HG03432 (cell line): ENCODE results near the gene TOMT.
"Not testable (repeated sequence)": the region's sequence is repeated elsewhere in the genome, so short reads cannot be mapped to it uniquely, and the experiment has no call there.

Experiments used
- ATAC-seq: cut with Tn5 transposase; IDR thresholded peaks from one replicate; pipeline ENCODE4 v1.9.1; 2021; ENCODE audit warnings: mild to moderate bottlenecking, moderate library complexity; ENCODE audit not compliant: unreplicated experiment

Gene TOMT

DNA sequence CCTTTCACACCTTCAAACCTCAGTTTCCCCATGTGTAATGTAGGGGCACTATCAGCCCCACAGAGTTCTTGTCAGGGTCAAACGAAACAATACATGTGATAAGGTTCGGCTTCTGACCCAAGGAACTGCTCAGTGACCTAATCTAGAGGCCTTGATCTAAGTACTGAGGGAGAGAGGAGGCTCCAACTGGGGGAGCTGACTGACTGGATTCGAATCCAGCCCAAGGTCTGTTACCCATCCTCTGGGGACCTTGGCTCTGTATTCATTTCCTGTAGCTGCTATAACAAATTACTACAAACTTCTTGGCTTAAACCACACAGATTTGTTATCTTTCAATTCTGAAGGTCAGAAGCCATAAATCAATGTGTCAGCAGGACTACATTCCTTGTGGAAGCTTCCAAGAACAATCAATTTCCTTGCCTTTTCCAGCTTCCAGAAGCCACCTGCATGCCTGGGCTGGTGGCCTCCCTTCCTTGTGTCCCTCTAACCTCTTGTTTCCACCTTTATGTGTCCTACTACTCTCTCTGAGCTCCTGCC, 17.5 kb downstream of the TOMT start:
- no peak for ATAC-seq

GRCh38 chr11:72124046-72124445, 18.3 kb downstream of the TOMT start:
- ATAC-seq, result no peak

DNA sequence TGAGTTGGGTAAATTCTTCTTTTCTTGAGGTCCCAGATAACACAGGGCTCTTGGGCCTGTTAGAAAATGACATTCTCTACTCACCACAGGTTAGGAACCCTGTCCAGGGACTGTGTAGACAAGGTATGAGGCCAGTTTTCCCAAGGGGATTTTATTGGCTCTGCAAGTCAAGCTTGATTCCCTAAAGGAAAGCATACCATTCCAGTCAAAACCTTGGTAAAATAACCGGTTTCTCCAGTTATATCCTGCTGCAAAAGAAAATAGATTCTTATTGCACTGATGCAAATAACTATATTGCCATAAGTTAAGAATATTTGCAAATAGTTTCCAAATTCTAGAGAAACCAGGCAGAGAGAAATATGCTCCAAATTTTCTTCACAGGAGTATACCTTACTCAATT, 20.2 kb downstream of the TOMT start:
- no peak for ATAC-seq

- no peak for ATAC-seq
Measured at GRCh38 chr11:72127923-72128322, 22.2 kb downstream of the TOMT start.

- ATAC-seq, result no peak
Measured at GRCh38 chr11:72129381-72129780, 23.7 kb downstream of the TOMT start.

GRCh38 chr11:72132646-72133045, 26.9 kb downstream of the TOMT start:
- ATAC-seq, result no peak

DNA sequence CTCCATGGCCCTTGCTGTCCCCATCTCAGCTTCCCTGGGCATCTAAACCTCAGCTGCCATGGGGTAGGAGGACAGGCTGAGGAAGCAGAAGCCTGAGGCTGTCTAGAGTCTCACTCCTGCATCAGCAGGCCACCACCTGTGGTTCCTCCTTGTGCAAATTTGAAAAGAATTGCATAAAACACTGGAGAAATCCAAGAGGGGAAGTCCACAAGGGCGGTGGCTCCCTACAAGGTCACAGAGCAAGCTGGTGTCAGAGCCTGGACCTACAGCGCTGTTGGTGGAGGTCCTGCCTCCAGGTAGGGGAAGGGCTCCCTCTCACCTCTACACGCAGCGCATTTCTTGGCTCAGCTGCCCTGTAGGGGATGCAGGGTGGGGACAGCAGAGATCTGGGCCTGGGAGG, 29.7 kb downstream of the TOMT start, which contains the start of gene FOLR3:
Gene FOLR3, plus strand, starts transcription at position 253 of the 400 bp plus-strand sequence. CDS start 228 bp downstream, outside the sequence.
- ATAC-seq, result not testable (repeated sequence)

DNA sequence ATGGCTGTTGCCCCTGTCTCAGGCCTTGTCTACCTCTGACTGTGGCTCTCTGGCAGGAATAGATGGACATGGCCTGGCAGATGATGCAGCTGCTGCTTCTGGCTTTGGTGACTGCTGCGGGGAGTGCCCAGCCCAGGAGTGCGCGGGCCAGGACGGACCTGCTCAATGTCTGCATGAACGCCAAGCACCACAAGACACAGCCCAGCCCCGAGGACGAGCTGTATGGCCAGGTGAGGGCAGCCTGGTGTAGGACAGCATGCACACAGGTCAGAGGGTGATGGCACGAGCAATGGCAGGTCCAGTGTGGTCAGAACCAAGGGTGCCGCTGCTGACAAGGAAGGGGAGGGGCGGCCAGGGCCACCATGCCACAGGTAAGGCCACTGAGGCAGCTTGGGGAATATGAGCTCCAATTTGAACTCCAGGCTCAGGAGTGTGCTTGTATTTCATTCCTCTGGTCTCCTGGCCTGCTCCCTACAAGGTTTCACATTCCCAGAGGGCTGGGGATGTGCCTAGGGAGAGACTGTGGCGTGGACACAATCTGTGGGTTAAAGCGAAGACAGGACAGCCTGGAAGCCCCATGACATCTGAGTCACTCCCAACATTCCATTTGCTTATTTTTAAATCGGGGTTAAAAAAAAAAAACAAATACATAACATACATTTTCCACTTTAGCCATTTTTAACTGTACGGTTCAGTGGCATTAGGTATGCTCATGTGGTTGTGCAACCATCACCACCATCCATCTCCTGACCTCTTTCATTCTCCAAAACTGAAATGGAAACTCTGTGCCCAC, 30.4 kb downstream of the TOMT start:
- ATAC-seq, result no peak

GRCh38 chr11:72136684-72137262, 31.0 kb downstream of the TOMT start:
- ATAC-seq, result no peak

GRCh38 chr11:72138821-72139390, 33.2 kb downstream of the TOMT start:
- ATAC-seq, result no peak

DNA sequence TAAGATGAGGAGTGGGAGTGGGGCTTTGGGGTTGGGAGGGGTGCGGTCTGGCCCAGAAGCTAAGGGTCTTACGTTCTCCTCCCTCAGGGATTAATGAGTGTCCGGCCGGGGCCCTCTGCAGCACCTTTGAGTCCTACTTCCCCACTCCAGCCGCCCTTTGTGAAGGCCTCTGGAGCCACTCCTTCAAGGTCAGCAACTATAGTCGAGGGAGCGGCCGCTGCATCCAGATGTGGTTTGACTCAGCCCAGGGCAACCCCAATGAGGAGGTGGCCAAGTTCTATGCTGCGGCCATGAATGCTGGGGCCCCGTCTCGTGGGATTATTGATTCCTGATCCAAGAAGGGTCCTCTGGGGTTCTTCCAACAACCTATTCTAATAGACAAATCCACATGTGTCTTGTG, 33.8 kb downstream of the TOMT start:
- no peak for ATAC-seq

DNA sequence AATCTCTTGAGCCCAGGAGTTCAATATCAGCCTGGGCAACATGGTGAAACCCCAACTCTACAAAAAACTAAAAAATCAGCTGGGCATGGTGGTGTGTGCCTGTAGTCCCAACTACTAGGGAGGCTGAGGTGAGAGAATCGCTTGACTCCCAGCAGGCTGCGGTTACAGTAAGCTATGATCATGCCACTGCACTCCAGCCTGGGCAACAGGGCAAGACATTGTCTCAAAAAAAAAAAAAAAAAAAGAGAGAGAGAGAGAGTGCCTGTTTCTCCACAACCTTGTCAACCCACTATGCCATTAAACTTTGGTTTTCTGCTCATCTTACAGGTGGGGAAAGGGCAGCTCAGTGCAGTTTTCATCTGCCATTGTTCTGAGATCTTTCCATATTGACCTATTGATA, 34.9 kb downstream of the TOMT start:
- no peak for ATAC-seq

DNA sequence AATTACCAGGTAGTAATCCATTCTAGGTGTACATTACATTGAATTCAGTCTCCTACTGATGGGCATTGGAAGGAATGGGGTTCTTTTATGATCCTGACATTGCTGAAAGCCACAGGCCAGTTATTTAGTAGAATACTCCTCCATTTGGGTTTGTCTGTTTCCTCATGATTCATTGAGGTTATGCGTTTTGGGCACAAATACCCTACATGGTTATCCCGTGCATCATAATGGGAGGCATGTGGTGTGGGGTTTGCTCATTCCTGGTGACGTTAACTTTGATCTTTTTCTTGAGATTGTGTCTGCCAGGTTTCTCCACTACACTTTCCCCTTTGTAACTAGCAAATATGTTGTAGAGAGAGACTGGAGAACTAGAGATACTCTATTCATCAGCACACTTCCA, 35.3 kb downstream of the TOMT start:
- ATAC-seq, result no peak

DNA sequence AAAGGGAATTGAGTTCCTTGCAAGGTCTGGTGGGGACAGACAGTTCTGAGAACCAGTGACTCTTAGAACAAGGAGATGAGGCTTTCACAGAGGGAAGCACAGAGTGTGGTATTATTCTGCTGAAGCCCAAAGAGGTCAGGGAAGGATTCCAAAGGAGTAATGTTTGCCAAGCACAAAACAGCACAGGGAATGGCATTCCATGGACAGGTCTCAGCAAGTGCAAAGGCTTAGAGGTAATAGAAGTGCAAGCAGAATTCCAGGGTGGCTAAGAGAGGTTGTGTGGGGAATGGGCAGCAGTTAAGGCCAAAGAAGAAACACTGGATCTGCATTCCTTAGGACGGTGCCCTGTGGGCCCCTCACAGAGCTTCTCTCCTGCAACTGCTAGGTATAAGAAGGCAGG, 36.4 kb downstream of the TOMT start:
- not testable (repeated sequence) for ATAC-seq

GRCh38 chr11:72142543-72142942, 36.8 kb downstream of the TOMT start:
- not testable (repeated sequence) for ATAC-seq

DNA sequence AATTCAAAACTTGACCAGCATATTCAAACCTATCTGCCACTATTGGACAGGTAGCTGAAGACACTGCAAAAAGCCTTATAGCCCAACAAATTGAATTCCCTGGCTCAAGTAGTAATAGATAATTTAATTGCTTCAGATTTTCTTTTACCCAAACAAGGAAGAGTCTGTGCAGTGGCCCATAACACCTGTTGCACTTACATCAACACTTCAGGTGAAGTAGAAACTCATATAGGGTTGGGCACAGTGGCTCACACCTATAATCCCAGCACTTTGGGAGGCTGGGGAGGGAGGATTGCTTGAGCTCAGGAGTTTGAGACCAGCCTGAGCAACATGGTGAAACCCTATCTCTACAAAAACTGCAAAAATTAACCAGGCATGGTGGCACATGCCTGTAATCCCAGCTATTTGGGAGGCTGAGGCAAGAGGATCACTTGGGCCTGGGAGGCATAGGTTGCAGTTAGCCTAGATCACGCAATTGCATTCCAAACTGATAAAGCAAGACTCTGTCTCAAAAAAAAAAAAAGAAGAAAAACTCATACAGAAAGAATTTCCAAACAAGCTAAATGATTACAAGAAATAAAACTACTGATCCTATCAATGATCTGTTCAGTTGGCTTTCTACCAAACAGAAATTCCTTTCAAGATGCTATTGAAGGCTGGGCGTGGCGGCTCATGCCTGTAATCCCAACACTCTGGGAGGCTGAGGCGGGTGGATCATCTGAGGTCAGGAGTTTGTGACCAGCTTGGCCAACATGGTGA, 39.3 kb downstream of the TOMT start:
- ATAC-seq, result no peak

- no peak for ATAC-seq
Measured at GRCh38 chr11:72146625-72147024, 40.9 kb downstream of the TOMT start.

- ATAC-seq, result no peak
Measured at GRCh38 chr11:72150882-72151281, 45.2 kb downstream of the TOMT start.

GRCh38 chr11:72153874-72154273, 48.1 kb downstream of the TOMT start:
- not testable (repeated sequence) for ATAC-seq

- ATAC-seq, result no peak
Measured at GRCh38 chr11:72154816-72155215, 49.1 kb downstream of the TOMT start.

DNA sequence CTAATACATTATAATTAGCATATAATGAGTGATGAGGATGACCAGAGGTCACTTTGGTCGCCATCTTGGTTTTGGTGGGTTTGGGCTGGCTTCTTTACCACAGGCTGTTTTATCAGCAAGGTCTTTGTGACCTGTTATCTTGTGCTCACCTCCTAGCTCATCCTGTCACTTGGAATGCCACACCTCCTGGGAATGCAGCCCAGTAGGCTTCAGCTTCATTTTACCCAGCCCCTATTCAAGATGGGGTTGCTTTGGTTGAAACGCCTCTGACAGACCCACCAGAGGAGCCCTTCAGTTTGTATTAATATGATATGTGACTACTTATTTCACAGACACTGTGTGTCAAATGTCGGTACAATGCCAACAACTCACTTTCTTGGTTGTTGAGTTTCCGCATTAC, 50.0 kb downstream of the TOMT start:
- no peak for ATAC-seq
